Ureter (tissue), 1 donor: ENCODE data around the gene TMEM222. TPM values are rescaled to one million over a fixed set of nuclear protein-coding genes. Genes with fewer than 3 reads are reported as not detected.

ENCODE experiments used
- DNase-seq: peaks from one replicate; pipeline ENCODE4 v3.0.0-alpha.2; 2020; ENCODE audit warnings: low spot score
- total RNA-seq: library from RNA; stranded (reverse); gene quantifications from one replicate; pipeline ENCODE4 v1.2.4, GENCODE V29; 2023
- donor health status: DM: yes; HTN: yes; CAD: no.

Gene TMEM222
- total RNA-seq, 1 donor from 2014 or later, result 54.1 TPM

GRCh38 chr1:27342391-27342777 lies 20.4 kb downstream of the TMEM222 start:
- DNase-seq, result no peak

- peak; percentile 87 for DNase-seq
These were observed 21.0 kb downstream of the TMEM222 start for GRCh38 chr1:27342778-27343638.

GRCh38 chr1:27343639-27344025 lies 21.7 kb downstream of the TMEM222 start:
- DNase-seq, result no peak

- no peak for DNase-seq
These were observed 23.3 kb downstream of the TMEM222 start for GRCh38 chr1:27345272-27345671.

GRCh38 chr1:27346357-27346756 lies 24.4 kb downstream of the TMEM222 start:
- no peak for DNase-seq

- DNase-seq, result no peak
These were observed 25.1 kb downstream of the TMEM222 start for GRCh38 chr1:27346991-27347624.

- peak; percentile 81 for DNase-seq
These were observed 27.2 kb downstream of the TMEM222 start for GRCh38 chr1:27348861-27349783.

- DNase-seq, result no peak
These were observed 28.1 kb downstream of the TMEM222 start for GRCh38 chr1:27349784-27350662.

GRCh38 chr1:27350663-27351540 lies 28.9 kb downstream of the TMEM222 start:
- no peak for DNase-seq

GRCh38 chr1:27351541-27352107 lies 29.7 kb downstream of the TMEM222 start:
- no peak for DNase-seq

- DNase-seq, result no peak
These were observed 31.2 kb downstream of the TMEM222 start for GRCh38 chr1:27353166-27353565.

GRCh38 chr1:27353629-27354028 lies 31.7 kb downstream of the TMEM222 start:
- no peak for DNase-seq

GRCh38 chr1:27355683-27356082 lies 33.7 kb downstream of the TMEM222 start:
- no peak for DNase-seq

GRCh38 chr1:27356277-27356618 lies 34.3 kb downstream of the TMEM222 start:
- no peak for DNase-seq

- DNase-seq, result peak; percentile 84
These were observed 34.8 kb downstream of the TMEM222 start for GRCh38 chr1:27356619-27357280.

- peak; percentile 75 for DNase-seq
These were observed 35.5 kb downstream of the TMEM222 start for GRCh38 chr1:27357281-27358037.

- DNase-seq, result no peak
These were observed 36.3 kb downstream of the TMEM222 start for GRCh38 chr1:27358038-27358927.

- DNase-seq, result no peak
These were observed 37.0 kb downstream of the TMEM222 start for GRCh38 chr1:27358928-27359313.
